HG03457 (cell line): Measurements from ENCODE around the gene ADCYAP1R1.
"Not testable (repeated sequence)": the region's sequence is repeated elsewhere in the genome, so short reads cannot be mapped to it uniquely, and the experiment has no call there.

Experiments used
- ATAC-seq: cut with Tn5 transposase; IDR thresholded peaks from one replicate; pipeline ENCODE4 v1.9.1; 2021; ENCODE audit warnings: moderate number of reproducible peaks; ENCODE audit not compliant: unreplicated experiment

The ADCYAP1R1 gene

DNA sequence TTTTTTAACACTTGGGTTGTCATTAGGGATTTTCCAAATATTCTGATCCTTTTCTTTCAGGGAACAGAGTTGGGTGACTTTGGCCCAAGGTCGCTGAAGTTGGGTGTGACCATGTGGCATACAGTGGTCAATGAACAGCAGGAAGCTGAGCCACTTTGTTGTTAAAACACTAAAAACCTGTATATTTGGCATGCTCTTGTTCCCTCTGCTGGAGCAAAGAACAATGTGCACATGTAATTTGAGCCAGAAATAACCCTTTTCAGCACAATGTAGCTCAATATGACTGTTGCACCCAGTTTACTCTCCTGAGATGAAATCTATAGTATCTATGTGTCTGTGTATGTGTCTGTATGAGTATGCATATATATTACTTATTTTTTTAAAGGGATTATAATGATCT, 74.9 kb downstream of the ADCYAP1R1 start:
- no peak for ATAC-seq

GRCh38 chr7:31129067-31129466, 77.0 kb downstream of the ADCYAP1R1 start:
- no peak for ATAC-seq

DNA sequence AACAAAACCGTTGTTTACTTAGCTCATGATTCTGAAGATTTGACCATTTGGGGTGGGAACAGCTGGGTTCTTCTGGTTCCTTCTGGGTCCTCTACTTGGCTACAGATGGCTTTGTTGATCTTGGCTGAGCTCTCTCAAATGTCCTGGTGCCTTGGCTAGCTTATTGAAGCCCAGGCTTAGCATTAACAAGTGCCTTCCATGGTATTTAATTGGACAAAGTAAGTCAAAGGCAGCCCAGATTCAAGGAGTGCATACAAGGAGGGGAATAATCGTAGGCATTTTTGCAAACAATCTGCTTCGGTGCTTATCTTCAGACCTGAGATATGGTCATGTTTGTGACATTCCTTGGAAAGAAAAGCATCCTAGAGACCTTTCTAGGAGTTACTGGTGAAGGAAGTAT, 81.4 kb downstream of the ADCYAP1R1 start:
- ATAC-seq = no peak

- ATAC-seq = peak; percentile 87
Measured at GRCh38 chr7:31134246-31135188, 82.4 kb downstream of the ADCYAP1R1 start.

DNA sequence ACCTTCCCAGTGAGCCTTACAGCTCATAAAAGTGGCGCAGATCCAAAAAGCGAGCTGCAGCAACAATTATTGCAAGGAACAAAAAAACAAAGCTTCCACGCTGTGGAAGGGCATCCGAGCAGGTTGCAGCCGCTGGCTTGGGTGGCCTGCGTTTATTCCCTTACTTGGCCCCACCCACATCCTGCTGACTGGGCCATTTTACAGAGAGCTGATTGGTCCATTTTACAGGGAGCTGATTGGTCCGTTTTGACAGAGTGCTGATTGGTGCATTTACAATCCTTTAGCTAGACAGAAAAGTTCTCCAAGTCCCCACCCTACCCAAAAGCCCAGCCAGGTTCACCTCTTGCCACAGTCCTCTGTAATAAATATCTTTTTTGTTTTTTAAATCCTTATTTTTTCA, 85.1 kb downstream of the ADCYAP1R1 start:
- no peak for ATAC-seq

DNA sequence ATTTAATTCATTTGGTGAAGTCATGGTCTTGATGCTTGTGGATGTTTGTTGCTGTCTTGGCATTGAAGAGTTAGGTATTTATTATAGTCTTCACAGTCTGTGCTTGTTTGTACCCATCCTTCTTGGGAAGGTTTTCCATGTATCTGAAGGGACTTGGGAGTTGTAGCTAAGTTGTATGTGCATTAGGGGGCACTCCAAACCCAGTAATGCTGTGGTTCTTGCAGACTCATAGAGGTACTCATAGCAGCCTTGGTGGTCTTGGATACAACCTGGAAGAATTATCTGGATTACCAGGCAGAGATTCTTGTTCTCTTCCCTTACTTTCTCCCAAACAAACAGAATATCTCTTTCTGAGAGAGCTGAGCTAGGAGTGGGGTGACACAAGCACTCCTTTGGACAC, 93.2 kb downstream of the ADCYAP1R1 start:
- ATAC-seq = no peak

- ATAC-seq = no peak
Measured at GRCh38 chr7:31146030-31146429, 93.9 kb downstream of the ADCYAP1R1 start.

DNA sequence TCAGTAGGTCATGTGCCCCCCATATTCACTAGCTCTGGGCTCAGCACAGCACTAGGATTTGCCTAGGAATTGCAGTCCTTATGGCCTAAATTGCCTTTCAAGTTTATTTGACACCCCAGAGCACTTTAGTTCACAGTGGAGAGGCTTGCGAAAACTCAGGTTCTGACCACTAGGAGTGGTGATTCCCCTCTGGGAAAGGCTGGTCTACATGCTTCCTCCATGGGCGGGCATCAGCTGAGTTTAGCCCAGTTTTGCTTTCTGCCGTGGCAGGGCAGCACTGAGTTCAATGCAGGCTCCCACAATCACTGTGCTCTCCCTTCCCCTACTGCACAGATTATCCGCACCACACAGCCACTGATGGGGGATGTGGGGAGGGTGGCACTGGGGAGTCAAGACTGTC, 94.4 kb downstream of the ADCYAP1R1 start:
- ATAC-seq = no peak

- no peak for ATAC-seq
Measured at GRCh38 chr7:31151849-31152248, 99.7 kb downstream of the ADCYAP1R1 start.

- not testable (repeated sequence) for ATAC-seq
Measured at GRCh38 chr7:31153318-31153717, 101.2 kb downstream of the ADCYAP1R1 start.

DNA sequence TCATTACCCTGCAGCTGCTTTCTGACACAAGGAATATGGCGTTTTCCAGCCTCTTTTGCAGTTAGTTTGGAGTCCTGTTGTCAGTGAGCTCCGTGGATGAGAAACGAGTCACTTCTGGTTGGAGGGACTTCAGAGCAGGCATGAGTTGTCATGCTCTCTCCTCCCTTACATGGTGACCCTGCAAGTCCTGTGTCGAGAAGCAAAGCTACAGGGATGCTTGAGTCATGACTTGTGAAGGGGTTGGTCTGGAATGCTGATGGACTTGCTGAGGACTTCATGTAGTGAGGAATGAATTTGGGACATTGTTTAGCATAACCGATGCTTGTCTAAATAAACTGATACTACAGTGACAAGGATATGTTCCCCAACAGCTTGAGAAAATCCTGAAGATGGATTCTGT, 108.8 kb downstream of the ADCYAP1R1 start:
- no peak for ATAC-seq
